Endothelial cell of umbilical vein (primary cell): ENCODE data around the gene MGP. TPM values are rescaled to one million over a fixed set of nuclear protein-coding genes. Genes with fewer than 3 reads are reported as not detected.

Experiments
- BruUV-seq: library from RNA; stranded (reverse); fragments of 400-500 nt; replicated peaks from 2 replicates; lab custom pipeline; 2021; lab: Mats Ljungman, UMichigan
- CTCF ChIA-PET: fragments of 300-600, 350-600 bp; sonication (Branson Sonifier 250); formaldehyde crosslinking; loops from one replicate; lab custom pipeline; 2021; ENCODE audit warnings: antibody characterized with exemption, inconsistent platforms; lab: Charles Lee
- POLR2A ChIA-PET: fragments of 300-600, 350-600 bp; sonication (Branson Sonifier 250); formaldehyde crosslinking; loops from one replicate; lab custom pipeline; 2021; ENCODE audit warnings: antibody characterized with exemption, inconsistent platforms; lab: Charles Lee
- DNase-seq: peaks from one replicate; pipeline ENCODE4 v3.0.0-alpha.2; 2011; ENCODE audit warnings: low read depth, low spot score
- FAIRE-seq: peaks from 2 replicates; lab custom pipeline; 2011; peaks lifted over from hg19 to GRCh38; lab: Jason Lieb, UNC
- H2AFZ ChIP-seq: 2 replicates; pipeline ENCODE4 v1.6.0; 2012; ENCODE audit warnings: low read depth, low read length, control low read depth, inconsistent platforms
- H3K27ac ChIP-seq: 2 replicates; pipeline ENCODE4 v1.5.1; 2011; ENCODE audit warnings: low read depth, mild to moderate bottlenecking, control low read depth, low read length, moderate library complexity; ENCODE audit not compliant: insufficient read depth
- H3K27me3 ChIP-seq, 2 experiments: 2 replicates each; pipeline versions ENCODE4 v1.6.0 to v1.6.1; 2011; ENCODE audit warnings: low read length in 2 of 2, mixed read lengths in 1 of 2; ENCODE audit not compliant: control insufficient read depth in 2 of 2, insufficient read depth in 2 of 2
- H3K36me3 ChIP-seq, 2 experiments: 2 replicates in 1 of 2; 3 replicates in 1 of 2; pipeline ENCODE4 v1.5.1; 2011; ENCODE audit warnings: low read length in 2 of 2, mild to moderate bottlenecking in 1 of 2, moderate library complexity in 1 of 2; ENCODE audit not compliant: control insufficient read depth in 2 of 2, insufficient read depth in 2 of 2; ENCODE audit errors: extremely low read depth in 1 of 2
- H3K4me1 ChIP-seq: 3 replicates; pipeline ENCODE4 v1.5.1; 2011; ENCODE audit warnings: mild to moderate bottlenecking, low read length; ENCODE audit not compliant: control insufficient read depth, insufficient read depth; ENCODE audit errors: extremely low read depth
- H3K4me2 ChIP-seq: 2 replicates; pipeline ENCODE4 v1.6.1; 2011; ENCODE audit warnings: low read length, control low read depth, mixed read lengths; ENCODE audit not compliant: insufficient read depth
- H3K4me3 ChIP-seq, 3 experiments: fragments of 200-600 bp in 1 of 3; sonication (generic), shearing (Covaris generic) in 1 of 3; replicated peaks in 1 of 3; 2 replicates each; pipeline ENCODE4 v1.5.1; 2011 to 2016; ENCODE audit warnings: control low read depth in 3 of 3, low read length in 3 of 3, mild to moderate bottlenecking in 2 of 3, inconsistent platforms in 1 of 3, low read depth in 1 of 3, moderate library complexity in 1 of 3; ENCODE audit not compliant: insufficient read depth in 1 of 3
- H3K79me2 ChIP-seq: 2 replicates; pipeline ENCODE4 v1.6.0; 2012; ENCODE audit warnings: low read length, inconsistent platforms; ENCODE audit not compliant: control insufficient read depth, insufficient read depth
- H3K9ac ChIP-seq: replicated peaks from 2 replicates; pipeline ENCODE3; 2011; ENCODE audit warnings: low read length, control low read depth; ENCODE audit not compliant: insufficient read depth; ENCODE audit errors: extremely low read depth
- H3K9me1 ChIP-seq: replicated peaks from 3 replicates; pipeline ENCODE4 v1.6.0; 2011; ENCODE audit warnings: mild to moderate bottlenecking, low read length; ENCODE audit not compliant: control insufficient read depth, insufficient read depth; ENCODE audit errors: extremely low read depth
- H3K9me3 ChIP-seq: replicated peaks from 2 replicates; pipeline ENCODE4 v1.5.1; 2012; ENCODE audit warnings: low read length, inconsistent platforms; ENCODE audit not compliant: control insufficient read depth, insufficient read depth
- H4K20me1 ChIP-seq: replicated peaks from 2 replicates; pipeline ENCODE3; 2011; ENCODE audit warnings: mild to moderate bottlenecking, low read length; ENCODE audit not compliant: control insufficient read depth, insufficient read depth; ENCODE audit errors: extremely low read depth
- EZH2 ChIP-seq: IDR thresholded peaks from 2 replicates; pipeline ENCODE4 v1.6.1; 2012; ENCODE audit warnings: borderline replicate concordance, low read depth, mild to moderate bottlenecking, moderate library complexity, low read length, inconsistent platforms; ENCODE audit not compliant: severe bottlenecking
- FOS ChIP-seq: IDR thresholded peaks from 2 replicates; pipeline ENCODE4 v1.6.1; 2011; ENCODE audit warnings: mild to moderate bottlenecking, low read length, moderate library complexity, borderline replicate concordance; ENCODE audit not compliant: insufficient read depth
- GATA2 ChIP-seq: IDR thresholded peaks from 2 replicates; pipeline ENCODE4 v1.7.0; 2011; ENCODE audit warnings: low read depth, mild to moderate bottlenecking, moderate library complexity, mixed read lengths, low read length; ENCODE audit not compliant: insufficient read length, insufficient read depth
- JUN ChIP-seq: IDR thresholded peaks from 2 replicates; pipeline ENCODE4 v1.6.1; 2011; ENCODE audit warnings: borderline replicate concordance, low read depth; ENCODE audit not compliant: insufficient read length, insufficient read depth
- MYC ChIP-seq: IDR thresholded peaks from one replicate; pipeline ENCODE4 v1.6.1; 2011; ENCODE audit warnings: mild to moderate bottlenecking, low read depth, low read length
- POLR2A ChIP-seq: IDR thresholded peaks from 2 replicates; pipeline ENCODE4 v1.6.1; 2012; ENCODE audit warnings: low read depth, mild to moderate bottlenecking, control low read depth, low read length
- POLR2AphosphoS5 ChIP-seq: IDR thresholded peaks from 2 replicates; pipeline ENCODE4 v1.6.1; 2012; ENCODE audit warnings: low read depth, mild to moderate bottlenecking, control low read depth, low read length, moderate library complexity; ENCODE audit not compliant: insufficient read depth
- dilution Hi-C: fragments of 300-500 bp; cut with MboI; formaldehyde crosslinking; loops from one replicate; pipeline ENCODE4 v1.15.0; 2019; ENCODE audit warnings: low sequenced_read_pairs; ENCODE audit not compliant: extremely low pct_ligation_motif_present
- intact Hi-C: fragments of 100-400 bp; cut with micrococcal nuclease; formaldehyde crosslinking; loops from one replicate; pipeline ENCODE4 v1.10.0; 2022
- polyA plus RNA-seq, 4 experiments: library from polyadenylated mRNA; depleted of rRNA in 3 of 4; stranded (reverse) in 3 of 4; unstranded in 1 of 4; fragments of >200 nt; gene quantifications; 2 replicates each; pipeline versions ENCODE4 v1.2.1 to v1.2.3, GENCODE V29; 2011 to 2012; ENCODE audit warnings: missing spikeins in 1 of 4
- total RNA-seq: library from RNA; stranded (reverse); gene quantifications from 2 replicates; pipeline ENCODE4 v1.2.3, GENCODE V29; 2021
- TF ChIP-seq, protein P1 (sequence below), 2 donors: IDR thresholded peaks; 1 replicate in 1 of 2; 2 replicates in 1 of 2; pipeline ENCODE4 v1.5.1; 2011; ENCODE audit warnings: low read length in 2 of 2, mild to moderate bottlenecking in 2 of 2, moderate library complexity in 2 of 2, control low read depth in 1 of 2, inconsistent platforms in 1 of 2, low read depth in 1 of 2; ENCODE audit not compliant: insufficient read depth in 1 of 2; ENCODE audit errors: extremely low read depth in 1 of 2
- TF ChIP-seq, protein P2 (sequence below): IDR thresholded peaks from 2 replicates; pipeline ENCODE4 v1.6.1; 2011; ENCODE audit not compliant: insufficient read depth, insufficient read length

Gene MGP
- total and polyA plus RNA-seq, 2 donors (not counting 3 experiments of a cell fraction or from before 2014, with no cell fraction given): 284 to 479 TPM

- Histone ChIP-seq H3K79me2 (no peaks in the 10 kb centered on the region), H3K27ac (no peak overlapping the region), H3K27me3 (no peaks in the 10 kb centered on the region), H4K20me1 (no peaks in the 10 kb centered on the region), H3K4me2 (no peak overlapping the region), H3K4me3 (no peak overlapping the region), H3K9me3 (no peaks in the 10 kb centered on the region), H3K9me1 (no peaks in the 10 kb centered on the region), H3K9ac (no peak overlapping the region), H2AFZ (no peak overlapping the region), H3K36me3 (no peaks in the 10 kb centered on the region), H3K4me1 (peaks cover 7% of the 10 kb centered on the region)
- no peak for TF ChIP-seq MYC
- TF ChIP-seq POLR2A: no peak
- TF ChIP-seq FOS: no peak
- TF ChIP-seq, protein P1, sequence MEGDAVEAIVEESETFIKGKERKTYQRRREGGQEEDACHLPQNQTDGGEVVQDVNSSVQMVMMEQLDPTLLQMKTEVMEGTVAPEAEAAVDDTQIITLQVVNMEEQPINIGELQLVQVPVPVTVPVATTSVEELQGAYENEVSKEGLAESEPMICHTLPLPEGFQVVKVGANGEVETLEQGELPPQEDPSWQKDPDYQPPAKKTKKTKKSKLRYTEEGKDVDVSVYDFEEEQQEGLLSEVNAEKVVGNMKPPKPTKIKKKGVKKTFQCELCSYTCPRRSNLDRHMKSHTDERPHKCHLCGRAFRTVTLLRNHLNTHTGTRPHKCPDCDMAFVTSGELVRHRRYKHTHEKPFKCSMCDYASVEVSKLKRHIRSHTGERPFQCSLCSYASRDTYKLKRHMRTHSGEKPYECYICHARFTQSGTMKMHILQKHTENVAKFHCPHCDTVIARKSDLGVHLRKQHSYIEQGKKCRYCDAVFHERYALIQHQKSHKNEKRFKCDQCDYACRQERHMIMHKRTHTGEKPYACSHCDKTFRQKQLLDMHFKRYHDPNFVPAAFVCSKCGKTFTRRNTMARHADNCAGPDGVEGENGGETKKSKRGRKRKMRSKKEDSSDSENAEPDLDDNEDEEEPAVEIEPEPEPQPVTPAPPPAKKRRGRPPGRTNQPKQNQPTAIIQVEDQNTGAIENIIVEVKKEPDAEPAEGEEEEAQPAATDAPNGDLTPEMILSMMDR (IDR thresholded peaks at IDR 0.05; ENCODE audit: extremely low read depth in 1 of 2, insufficient read depth in 1 of 2, low read depth in 1 of 2, low read length in 2 of 2): no peak
- TF ChIP-seq POLR2AphosphoS5: no peak
- TF ChIP-seq JUN: no peak
- TF ChIP-seq, protein P2, sequence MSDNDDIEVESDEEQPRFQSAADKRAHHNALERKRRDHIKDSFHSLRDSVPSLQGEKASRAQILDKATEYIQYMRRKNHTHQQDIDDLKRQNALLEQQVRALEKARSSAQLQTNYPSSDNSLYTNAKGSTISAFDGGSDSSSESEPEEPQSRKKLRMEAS: no peak
- no peak for TF ChIP-seq GATA2
- TF ChIP-seq EZH2: no peak
- POLR2A ChIA-PET: interaction anchor here (0.6 kb wide), 1 partner anchor 1079 kb away, joined by 7 read pairs; no protein-coding TSS in a partner anchor
- intact Hi-C loops: no loop called here
- DNase-seq (no peak), FAIRE-seq (no peak)
- no TSS peak for BruUV-seq
- CTCF ChIA-PET: interaction anchor here (1.0 kb wide), 1 partner anchor 16 kb away, joined by 3 read pairs; no protein-coding TSS in a partner anchor
- dilution Hi-C loops: no loop called here
Measured at GRCh38 chr12:14915736-14916135, 30.1 kb upstream of the MGP start.
